ENCODE results near the gene PPP1R7.
A peak's percentile ranks its signal among the peaks of the same experiment; 100 is the strongest.

Gene PPP1R7

DNA sequence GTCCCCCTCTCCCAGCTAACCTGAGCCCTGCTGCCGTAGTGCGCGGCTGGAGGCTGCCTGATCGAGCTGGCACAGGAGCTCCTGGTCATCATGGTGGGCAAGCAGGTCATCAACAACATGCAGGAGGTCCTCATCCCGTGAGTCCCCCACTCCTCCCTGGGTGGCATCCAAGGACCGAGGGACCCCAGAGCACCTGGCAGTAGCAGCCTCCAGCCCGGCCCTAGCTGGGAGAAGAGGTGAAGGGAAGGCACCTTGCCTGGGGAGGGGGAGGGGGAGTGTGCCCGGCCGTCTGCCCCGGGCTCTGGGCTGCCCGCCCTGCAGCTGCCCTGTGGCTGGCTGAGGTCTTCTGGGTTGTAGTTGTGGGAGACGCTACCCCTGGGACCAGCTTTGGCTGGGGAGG is 64.5 kb downstream of the PPP1R7 start:
- Histone ChIP-seq H3K27ac (ENCODE audit: low read depth, low read length, severe bottlenecking) (no peak overlapping the region), H3K4me3 (ENCODE audit: extremely low read depth, insufficient read depth, low read length, poor library complexity, severe bottlenecking) (no peak overlapping the region), H3K9me3 (ENCODE audit: control insufficient read depth, low read length) (peaks cover 3% of the 10 kb centered on the region), H3K4me1 (ENCODE audit: control insufficient read depth, insufficient read depth, low read length, poor library complexity, severe bottlenecking) (peaks cover 16% of the 10 kb centered on the region), H3K36me3 (ENCODE audit: control insufficient read depth, insufficient read depth, low read length) (no peaks in the 10 kb centered on the region)
- WGBS, 2 experiments (ENCODE audit: insufficient coverage in 2 of 2) = 93 to 100% methylated on average over 5 to 10 of the region's 12 CpGs

DNA sequence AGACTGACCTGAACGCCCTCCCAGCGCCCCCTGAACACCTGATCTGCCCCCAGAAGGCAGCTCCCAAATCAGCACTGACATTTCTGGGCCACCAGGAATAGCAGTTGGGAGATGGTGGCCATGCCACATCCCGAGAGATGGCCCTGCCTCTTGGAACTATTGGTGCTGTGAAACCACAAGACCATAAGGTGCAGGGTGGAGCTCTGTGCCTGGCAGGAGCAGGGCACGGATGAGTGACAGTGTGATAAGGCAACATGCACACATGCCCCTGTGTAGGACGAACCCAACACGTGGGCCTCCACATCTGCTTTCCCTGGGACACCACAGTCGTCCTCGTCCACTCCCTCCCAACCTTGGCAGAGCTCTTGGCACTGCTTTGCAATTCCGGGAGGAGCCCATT is 65.2 kb downstream of the PPP1R7 start:
- Histone ChIP-seq H3K4me1 (ENCODE audit: control insufficient read depth, insufficient read depth, low read length, poor library complexity, severe bottlenecking) (peaks cover 16% of the 10 kb centered on the region), H3K36me3 (ENCODE audit: control insufficient read depth, insufficient read depth, low read length) (no peaks in the 10 kb centered on the region), H3K9me3 (ENCODE audit: control insufficient read depth, low read length) (peaks cover 8% of the 10 kb centered on the region), H3K4me3 (ENCODE audit: extremely low read depth, insufficient read depth, low read length, poor library complexity, severe bottlenecking) (no peak overlapping the region), H3K27ac (ENCODE audit: low read depth, low read length, severe bottlenecking) (no peak overlapping the region)
- WGBS, 2 experiments (ENCODE audit: insufficient coverage in 2 of 2) = 92 to 96% methylated on average over 9 of the region's 9 CpGs

DNA sequence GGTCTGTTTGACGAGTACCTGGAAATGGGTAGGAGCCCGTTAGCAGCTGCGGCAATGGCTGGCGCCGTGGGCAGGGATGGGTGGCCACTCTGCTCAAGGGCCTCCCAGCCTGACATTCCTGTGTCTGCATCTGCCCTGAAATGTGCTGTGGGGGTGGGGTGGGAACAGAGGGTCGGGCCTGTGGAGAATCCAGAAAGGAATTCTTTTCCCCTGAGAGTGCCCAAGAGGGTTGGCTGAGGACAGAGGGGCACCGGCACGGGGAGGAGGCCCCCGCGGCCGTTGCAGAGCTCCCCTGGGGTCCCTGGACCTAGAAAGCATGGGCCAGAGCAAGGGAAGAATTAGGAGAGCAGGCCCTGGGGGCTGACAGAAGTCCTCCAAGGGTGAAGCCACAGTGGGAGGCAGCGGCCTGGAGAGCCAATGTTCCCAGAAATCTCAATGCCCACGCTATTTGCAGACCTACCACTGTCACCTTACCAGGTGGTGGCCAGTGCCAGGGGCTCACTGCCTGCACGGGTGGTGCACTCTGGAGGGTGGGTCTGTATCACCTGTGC is 66.0 kb downstream of the PPP1R7 start:
- H3K9me3 ChIP-seq (ENCODE audit: control insufficient read depth, low read length) = peaks cover 8% of the 10 kb centered on the region
- H3K36me3 ChIP-seq (ENCODE audit: control insufficient read depth, insufficient read depth, low read length) = no peaks in the 10 kb centered on the region
- no peak overlapping the region for H3K4me3 ChIP-seq (ENCODE audit: extremely low read depth, insufficient read depth, low read length, poor library complexity, severe bottlenecking)
- peaks cover 16% of the 10 kb centered on the region for H3K4me1 ChIP-seq (ENCODE audit: control insufficient read depth, insufficient read depth, low read length, poor library complexity, severe bottlenecking)
- 45 to 53% methylated on average over 12 to 14 of the region's 14 CpGs for WGBS, 2 experiments (ENCODE audit: insufficient coverage in 2 of 2)
- peak overlapping the region; percentile 66 for H3K27ac ChIP-seq (ENCODE audit: low read depth, low read length, severe bottlenecking)

DNA sequence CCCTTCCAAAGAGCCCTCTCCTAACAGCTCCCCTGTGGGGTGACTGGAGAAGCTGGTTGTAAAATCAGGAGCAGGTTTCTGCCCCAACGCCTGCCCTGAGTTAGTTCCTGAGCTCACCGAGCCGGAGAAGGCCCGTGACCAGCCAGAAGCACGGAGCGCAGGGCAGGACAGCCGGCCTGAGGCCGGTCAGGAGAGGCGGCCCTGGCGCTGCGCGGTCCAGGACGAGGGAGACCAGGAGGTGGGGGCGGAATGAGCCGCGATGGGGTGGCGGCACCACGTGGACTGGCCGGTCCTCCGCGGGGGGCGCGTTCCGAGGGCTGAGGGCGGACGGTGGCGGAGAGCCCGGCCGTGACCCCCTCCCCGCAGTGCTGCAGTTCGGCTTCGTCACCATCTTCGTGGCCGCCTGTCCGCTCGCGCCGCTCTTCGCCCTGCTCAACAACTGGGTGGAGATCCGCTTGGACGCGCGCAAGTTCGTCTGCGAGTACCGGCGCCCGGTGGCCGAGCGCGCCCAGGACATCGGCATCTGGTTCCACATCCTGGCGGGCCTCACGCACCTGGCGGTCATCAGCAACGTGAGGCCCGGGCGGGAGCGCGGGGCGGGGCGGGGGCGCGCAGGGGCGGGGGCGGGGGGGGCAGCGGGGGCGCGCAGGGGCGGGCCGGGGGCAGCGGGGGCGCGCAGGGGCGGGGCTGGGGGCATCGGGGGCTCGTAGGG is 67.2 kb downstream of the PPP1R7 start:
- peaks cover 8% of the 10 kb centered on the region for H3K9me3 ChIP-seq (ENCODE audit: control insufficient read depth, low read length)
- WGBS, 2 experiments (ENCODE audit: insufficient coverage in 2 of 2) = 4 to 5% methylated on average over 37 to 50 of the region's 77 CpGs
- H3K4me1 ChIP-seq (ENCODE audit: control insufficient read depth, insufficient read depth, low read length, poor library complexity, severe bottlenecking) = peaks cover 16% of the 10 kb centered on the region
- H3K27ac ChIP-seq (ENCODE audit: low read depth, low read length, severe bottlenecking) = peak overlapping the region; percentile 91
- no peaks in the 10 kb centered on the region for H3K36me3 ChIP-seq (ENCODE audit: control insufficient read depth, insufficient read depth, low read length)
- peak overlapping the region; percentile 29 for H3K4me3 ChIP-seq (ENCODE audit: extremely low read depth, insufficient read depth, low read length, poor library complexity, severe bottlenecking)

DNA sequence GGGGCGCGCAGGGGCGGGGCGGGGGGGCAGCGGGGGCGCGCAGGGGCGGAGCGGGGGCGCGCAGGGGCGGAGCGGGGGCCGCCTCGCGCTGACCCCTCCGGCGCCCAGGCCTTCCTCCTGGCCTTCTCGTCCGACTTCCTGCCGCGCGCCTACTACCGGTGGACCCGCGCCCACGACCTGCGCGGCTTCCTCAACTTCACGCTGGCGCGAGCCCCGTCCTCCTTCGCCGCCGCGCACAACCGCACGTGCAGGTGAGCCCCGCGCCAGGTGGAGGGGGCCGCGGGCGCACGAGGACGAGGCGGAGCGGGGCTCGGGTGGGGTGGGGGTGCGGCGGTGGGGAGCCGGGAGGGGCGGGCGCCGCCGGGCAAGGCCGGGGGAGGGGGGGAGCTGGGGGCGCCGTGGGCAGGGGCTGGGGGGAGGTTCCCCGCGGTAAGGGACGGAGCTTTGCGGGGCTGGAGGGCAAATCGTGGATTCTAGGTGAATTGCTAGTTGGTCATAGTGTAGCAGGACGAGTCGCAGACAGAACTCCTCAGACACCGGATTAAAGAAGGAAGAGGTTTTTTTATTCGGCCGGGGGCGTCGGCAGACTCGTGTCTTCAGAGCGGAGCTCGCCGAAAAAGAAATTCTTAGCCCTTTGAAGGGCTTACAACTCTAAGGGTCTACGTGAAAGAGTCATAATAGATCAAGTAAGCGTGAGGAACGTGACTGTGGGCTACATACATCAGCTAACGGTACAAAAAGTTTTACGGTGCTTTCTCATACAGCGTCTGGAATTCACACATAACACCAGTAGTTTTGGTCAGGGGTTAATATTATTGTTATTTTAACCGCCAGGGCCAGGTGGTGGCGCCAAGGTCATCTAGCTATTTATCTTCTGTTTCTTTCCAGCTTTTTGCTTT is 68.1 kb downstream of the PPP1R7 start:
- Histone ChIP-seq H3K9me3 (ENCODE audit: control insufficient read depth, low read length) (peaks cover 8% of the 10 kb centered on the region), H3K4me3 (ENCODE audit: extremely low read depth, insufficient read depth, low read length, poor library complexity, severe bottlenecking) (peak overlapping the region; percentile 57), H3K4me1 (ENCODE audit: control insufficient read depth, insufficient read depth, low read length, poor library complexity, severe bottlenecking) (peaks cover 16% of the 10 kb centered on the region), H3K27ac (ENCODE audit: low read depth, low read length, severe bottlenecking) (peak overlapping the region; percentile 62), H3K36me3 (ENCODE audit: control insufficient read depth, insufficient read depth, low read length) (peaks cover 4% of the 10 kb centered on the region)
- WGBS, 2 experiments (ENCODE audit: insufficient coverage in 2 of 2) = 1% methylated on average over 36 to 52 of the region's 83 CpGs

DNA sequence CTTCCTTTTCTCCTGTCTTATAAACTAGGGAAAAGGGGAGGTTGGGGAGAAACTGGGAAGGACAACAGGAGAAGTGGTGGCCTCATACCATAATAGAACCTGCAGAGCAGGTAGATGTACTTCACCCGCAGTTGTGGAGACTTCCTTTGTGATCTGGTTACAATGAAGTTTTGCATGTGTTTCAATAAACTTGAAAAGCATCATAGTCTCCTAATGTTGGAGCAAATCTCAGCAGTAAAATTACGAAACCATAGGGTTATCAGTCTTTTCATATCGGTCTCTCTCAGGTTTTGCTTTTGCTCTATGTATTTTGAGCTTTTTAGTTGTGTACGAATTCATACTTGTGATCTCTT is 68.7 kb downstream of the PPP1R7 start:
- 43 to 59% methylated on average over 2 to 3 of the region's 4 CpGs for WGBS, 2 experiments (ENCODE audit: insufficient coverage in 2 of 2)
- H3K4me3 ChIP-seq (ENCODE audit: extremely low read depth, insufficient read depth, low read length, poor library complexity, severe bottlenecking) = peak overlapping the region; percentile 57
- H3K36me3 ChIP-seq (ENCODE audit: control insufficient read depth, insufficient read depth, low read length) = peaks cover 4% of the 10 kb centered on the region
- H3K4me1 ChIP-seq (ENCODE audit: control insufficient read depth, insufficient read depth, low read length, poor library complexity, severe bottlenecking) = peaks cover 20% of the 10 kb centered on the region
- no peak overlapping the region for H3K27ac ChIP-seq (ENCODE audit: low read depth, low read length, severe bottlenecking)
- H3K9me3 ChIP-seq (ENCODE audit: control insufficient read depth, low read length) = peaks cover 8% of the 10 kb centered on the region

DNA sequence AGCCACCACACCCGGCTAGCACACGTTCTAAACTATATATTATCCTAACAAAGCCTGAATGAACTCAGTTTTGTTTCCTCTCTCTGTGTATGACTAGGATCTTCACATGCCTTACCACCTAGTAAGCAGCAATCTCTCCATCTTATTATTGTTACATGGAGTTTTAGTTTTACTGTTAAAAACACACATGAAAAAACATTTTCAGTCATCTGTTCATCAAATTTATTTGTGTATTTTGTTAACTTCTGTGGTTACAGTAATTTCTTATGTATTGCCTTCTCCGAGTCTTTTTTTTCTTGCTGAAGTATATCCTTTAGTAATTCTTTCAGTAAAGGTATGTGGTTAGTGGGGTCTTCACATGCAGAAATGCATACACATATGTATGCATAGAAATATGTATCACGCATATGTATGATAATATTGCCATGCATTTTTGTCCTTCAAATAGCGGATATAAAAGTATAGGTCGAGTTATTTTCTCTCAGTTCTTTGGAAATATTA is 69.6 kb downstream of the PPP1R7 start:
- H3K27ac ChIP-seq (ENCODE audit: low read depth, low read length, severe bottlenecking) = no peak overlapping the region
- peaks cover 8% of the 10 kb centered on the region for H3K9me3 ChIP-seq (ENCODE audit: control insufficient read depth, low read length)
- peaks cover 29% of the 10 kb centered on the region for H3K4me1 ChIP-seq (ENCODE audit: control insufficient read depth, insufficient read depth, low read length, poor library complexity, severe bottlenecking)
- 90 to 97% methylated on average over 4 to 5 of the region's 6 CpGs for WGBS, 2 experiments (ENCODE audit: insufficient coverage in 2 of 2)
- peak overlapping the region; percentile 5 for H3K4me3 ChIP-seq (ENCODE audit: extremely low read depth, insufficient read depth, low read length, poor library complexity, severe bottlenecking)
- peaks cover 7% of the 10 kb centered on the region for H3K36me3 ChIP-seq (ENCODE audit: control insufficient read depth, insufficient read depth, low read length)

DNA sequence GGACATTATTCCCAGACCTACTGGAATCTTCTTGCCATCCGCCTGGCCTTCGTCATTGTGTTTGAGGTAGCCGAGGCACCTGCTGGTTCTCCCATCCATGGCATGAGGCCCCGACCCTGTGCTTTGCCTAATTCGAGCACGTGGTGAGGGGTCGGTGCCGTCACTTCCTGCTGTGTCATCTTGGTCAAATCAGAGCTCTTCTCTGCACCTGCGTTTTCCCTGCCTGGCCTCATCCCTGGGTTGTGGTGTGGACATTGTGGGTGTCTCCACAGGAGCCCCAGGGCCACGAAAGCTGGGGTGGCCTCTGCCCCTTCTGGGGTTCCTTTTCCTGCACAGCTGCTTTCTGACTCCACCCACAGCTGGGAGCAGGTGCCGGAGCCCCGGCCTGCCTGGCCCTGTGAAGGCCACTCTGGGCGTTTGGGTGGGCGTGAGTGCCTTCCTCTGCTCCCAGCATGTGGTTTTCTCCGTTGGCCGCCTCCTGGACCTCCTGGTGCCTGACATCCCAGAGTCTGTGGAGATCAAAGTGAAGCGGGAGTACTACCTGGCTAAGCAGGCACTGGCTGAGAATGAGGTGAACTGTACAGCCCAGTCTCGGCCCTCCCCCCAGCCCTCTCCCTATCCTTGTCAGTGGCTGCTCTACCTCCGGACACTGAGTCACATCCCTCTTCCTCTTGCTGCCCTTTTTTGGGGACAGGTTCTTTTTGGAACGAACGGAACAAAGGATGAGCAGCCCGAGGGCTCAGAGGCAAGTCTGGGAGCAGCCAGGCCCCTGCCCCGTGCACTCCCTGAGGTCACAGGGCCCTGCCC is 73.1 kb downstream of the PPP1R7 start:
- peak overlapping the region; percentile 29 for H3K27ac ChIP-seq (ENCODE audit: low read depth, low read length, severe bottlenecking)
- peaks cover 35% of the 10 kb centered on the region for H3K36me3 ChIP-seq (ENCODE audit: control insufficient read depth, insufficient read depth, low read length)
- peaks cover 8% of the 10 kb centered on the region for H3K9me3 ChIP-seq (ENCODE audit: control insufficient read depth, low read length)
- H3K4me3 ChIP-seq (ENCODE audit: extremely low read depth, insufficient read depth, low read length, poor library complexity, severe bottlenecking) = no peak overlapping the region
- 81 to 86% methylated on average over 21 to 22 of the region's 23 CpGs for WGBS, 2 experiments (ENCODE audit: insufficient coverage in 2 of 2)
- peaks cover 21% of the 10 kb centered on the region for H3K4me1 ChIP-seq (ENCODE audit: control insufficient read depth, insufficient read depth, low read length, poor library complexity, severe bottlenecking)

DNA sequence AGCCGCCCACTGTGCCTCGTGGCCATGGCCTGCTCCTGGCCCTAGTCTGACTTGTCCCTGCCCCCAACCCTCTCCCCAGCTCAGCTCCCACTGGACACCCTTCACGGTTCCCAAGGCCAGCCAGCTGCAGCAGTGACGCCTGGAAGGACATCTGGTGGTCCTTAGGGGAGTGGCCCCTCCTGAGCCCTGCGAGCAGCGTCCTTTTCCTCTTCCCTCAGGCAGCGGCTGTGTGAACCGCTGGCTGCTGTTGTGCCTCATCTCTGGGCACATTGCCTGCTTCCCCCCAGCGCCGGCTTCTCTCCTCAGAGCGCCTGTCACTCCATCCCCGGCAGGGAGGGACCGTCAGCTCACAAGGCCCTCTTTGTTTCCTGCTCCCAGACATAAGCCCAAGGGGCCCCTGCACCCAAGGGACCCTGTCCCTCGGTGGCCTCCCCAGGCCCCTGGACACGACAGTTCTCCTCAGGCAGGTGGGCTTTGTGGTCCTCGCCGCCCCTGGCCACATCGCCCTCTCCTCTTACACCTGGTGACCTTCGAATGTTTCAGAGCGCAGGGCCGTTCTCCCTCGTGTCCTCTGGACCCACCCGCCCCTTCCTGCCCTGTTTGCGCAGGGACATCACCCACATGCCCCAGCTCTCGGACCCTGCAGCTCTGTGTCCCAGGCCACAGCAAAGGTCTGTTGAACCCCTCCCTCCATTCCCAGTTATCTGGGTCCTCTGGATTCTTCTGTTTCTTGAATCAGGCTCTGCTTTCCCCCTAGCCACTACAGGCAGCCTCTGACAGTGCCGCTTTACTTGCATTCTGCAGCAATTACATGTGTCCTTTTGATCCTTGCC is 74.0 kb downstream of the PPP1R7 start:
- Histone ChIP-seq H3K4me1 (ENCODE audit: control insufficient read depth, insufficient read depth, low read length, poor library complexity, severe bottlenecking) (peaks cover 19% of the 10 kb centered on the region), H3K36me3 (ENCODE audit: control insufficient read depth, insufficient read depth, low read length) (peaks cover 43% of the 10 kb centered on the region), H3K4me3 (ENCODE audit: extremely low read depth, insufficient read depth, low read length, poor library complexity, severe bottlenecking) (no peak overlapping the region), H3K27ac (ENCODE audit: low read depth, low read length, severe bottlenecking) (peak overlapping the region; percentile 41), H3K9me3 (ENCODE audit: control insufficient read depth, low read length) (peaks cover 8% of the 10 kb centered on the region)
- 78 to 79% methylated on average over 19 to 26 of the region's 26 CpGs for WGBS, 2 experiments (ENCODE audit: insufficient coverage in 2 of 2)

All from mesodermal cell (in vitro differentiated cells).